Sigmoid colon (tissue), 7 donors: ENCODE measurements around the gene FKBP9. TPM values are rescaled to one million over a fixed set of nuclear protein-coding genes. Genes with fewer than 3 reads are reported as not detected.

Experiments
- DNase-seq: peaks from one replicate; pipeline ENCODE4 v3.0.0-alpha.2; 2019
- H3K27ac ChIP-seq, 4 donors: fragments of 200-600 bp; sonication (generic); one replicate each; pipeline ENCODE4 v1.5.1; 2016 to 2019; ENCODE audit warnings: mild to moderate bottlenecking in 1 of 4
- H3K27me3 ChIP-seq, 3 donors: fragments of 200-600 bp; sonication (generic); one replicate each; pipeline ENCODE4 v1.5.1; 2019; ENCODE audit warnings: mild to moderate bottlenecking in 1 of 3
- H3K36me3 ChIP-seq, 4 donors: fragments of 200-600 bp; sonication (generic); one replicate each; pipeline ENCODE4 v1.5.1; 2016 to 2019
- H3K4me1 ChIP-seq, 4 donors: fragments of 200-600 bp; sonication (generic); one replicate each; pipeline ENCODE4 v1.5.1; 2017 to 2019
- H3K4me3 ChIP-seq, 4 donors: fragments of 200-600 bp; sonication (generic); one replicate each; pipeline ENCODE4 v1.5.1; 2017 to 2019; ENCODE audit warnings: mild to moderate bottlenecking in 2 of 4, moderate library complexity in 1 of 4
- H3K9me3 ChIP-seq, 4 donors: fragments of 200-600 bp in 3 of 4; sonication (generic) in 3 of 4; one replicate each; pipeline versions ENCODE4 v1.5.1 to v1.6.1; 2013 to 2019
- CTCF ChIP-seq, 4 experiments: fragments of 450-650 bp in 3 of 4; fragments of 200-600 bp in 1 of 4; IDR thresholded peaks; one replicate each; pipeline ENCODE4 v1.5.1; 2016 to 2019; ENCODE audit warnings: antibody characterized with exemption in 4 of 4, mild to moderate bottlenecking in 3 of 4, moderate library complexity in 2 of 4
- EP300 ChIP-seq, 4 donors: sonication (generic); formaldehyde crosslinking; IDR thresholded peaks; one replicate each; pipeline ENCODE4 v1.6.1; 2017; ENCODE audit warnings: antibody characterized with exemption in 4 of 4
- POLR2A ChIP-seq, 2 donors: fragments of 450-650 bp; IDR thresholded peaks; one replicate each; pipeline ENCODE4 v1.6.1; 2016; ENCODE audit warnings: antibody characterized with exemption in 2 of 2, mild to moderate bottlenecking in 2 of 2, moderate library complexity in 2 of 2
- POLR2AphosphoS5 ChIP-seq, 4 donors: sonication (generic); formaldehyde crosslinking; IDR thresholded peaks; one replicate each; pipeline ENCODE4 v1.6.1; 2017; ENCODE audit warnings: antibody characterized with exemption in 4 of 4
- WGBS, 2 donors: extraction: QIAGEN DNeasy Blood & Tissue Kit; methylation state at CpG; one replicate each; pipeline ENCODE4 v1.1.7; 2013; 5-methylcytosine and 5-hydroxymethylcytosine counted together
- intact Hi-C: fragments of 100-400 bp; cut with DNase I; formaldehyde crosslinking; loops from one replicate; pipeline ENCODE4 v1.15.1; 2023
- polyA plus RNA-seq, 3 donors: library from polyadenylated mRNA; stranded (reverse); fragments of 200-250 nt; gene quantifications; one replicate each; pipeline ENCODE4 v1.2.3, GENCODE V29; 2013
- small RNA-seq, 3 donors: library from RNA; depleted of rRNA; stranded (forward); fragments of <200 nt; gene quantifications; one replicate each; pipeline ENCODE3, GENCODE V24; 2016
- total RNA-seq, 4 donors: library from RNA; depleted of rRNA; stranded (reverse); fragments of >200 nt; gene quantifications; one replicate each; pipeline ENCODE4 v1.1.0, GENCODE V29; 2016
- donor health status: healthy with polysubstance abuse.
- donor health status: Bipolar disorder and iron deficiency.
- donor health status: healthy.

FKBP9 gene
- total and polyA plus RNA-seq, 7 donors, result 12.3 to 161 (median 79.6) TPM

- Histone ChIP-seq H3K27me3 (no peaks in the 10 kb centered on the region), H3K4me3 (no peak overlapping the region), H3K27ac (no peak overlapping the region), H3K9me3 (no peaks in the 10 kb centered on the region), H3K4me1 (peaks cover 0 to 20% (median 12%) of the 10 kb centered on the region in 4 donors), H3K36me3 (no peaks in the 10 kb centered on the region)
- TF ChIP-seq EP300 (IDR thresholded peaks at IDR 0.05) (no peak), POLR2A (IDR thresholded peaks at IDR 0.05) (no peak), POLR2AphosphoS5 (IDR thresholded peaks at IDR 0.05) (no peak), CTCF (IDR thresholded peaks at IDR 0.05) (no peak)
- intact Hi-C loops, result no loop called here
- no peak for DNase-seq
- 96 to 97% methylated on average over 5 of the region's 5 CpGs for WGBS, 2 donors
Measured at GRCh38 chr7:33055158-33055557, 97.9 kb downstream of the FKBP9 start.

Small RNA genes within 50 kb of the gene (small RNA-seq; reads per million reads assigned to genes)
- gene AC083863.1 (0 reads per million in 3 donors), gene RN7SL505P (0 to 0.06 (median 0) reads per million in 3 donors), gene RNU6-388P (0 reads per million in 3 donors), gene RPS29P14 (0 reads per million in 3 donors)

Other genes with a start within 250 kb of the FKBP9 start
- 10 to 100 TPM; 28.5 to 39.7 (median 37.5) TPM for gene KBTBD2, start 65.7 kb upstream of the FKBP9 start, total RNA-seq
- gene KBTBD2, start 65.7 kb upstream of the FKBP9 start, polyA plus RNA-seq, result 10 to 100 TPM; 14.1 to 19.8 (median 16.0) TPM
- gene NT5C3A, start 105.3 kb downstream of the FKBP9 start, total RNA-seq, result 10 to 100 TPM; 20.6 to 29.6 (median 28.0) TPM
- 100 to 1,000 TPM in 1 of 3 donors, 10 to 100 TPM in 2; 86.5 to 270 (median 96.1) TPM for gene NT5C3A, start 105.3 kb downstream of the FKBP9 start, polyA plus RNA-seq
- 10 to 100 TPM in 2 of 4 donors, 1 to 10 TPM in 2; 6.9 to 24.6 (median 9.2) TPM for gene RP9, start 152.0 kb downstream of the FKBP9 start, total RNA-seq
- gene RP9, start 152.0 kb downstream of the FKBP9 start, polyA plus RNA-seq, result 10 to 100 TPM in 2 of 3 donors, 1 to 10 TPM in 1; 6.6 to 15.5 (median 10.8) TPM
- gene BBS9, start 172.1 kb downstream of the FKBP9 start, total RNA-seq, result 10 to 100 TPM; 30.5 to 36.6 (median 33.9) TPM
- gene BBS9, start 172.1 kb downstream of the FKBP9 start, polyA plus RNA-seq, result 1 to 10 TPM; 2.4 to 3.8 (median 3.2) TPM